Gastroesophageal sphincter (tissue), 4 donors: Measurements from ENCODE around the gene PRPF38B. TPM values are rescaled to one million over a fixed set of nuclear protein-coding genes. Genes with fewer than 3 reads are reported as not detected.

Source experiments
- ATAC-seq: fragments of 150-250 bp; one replicate; pipeline ENCODE4 v1.9.1; 2016; ENCODE audit warnings: mild to moderate bottlenecking, moderate library complexity
- H3K27ac ChIP-seq, 4 donors: fragments of 200-600 bp; sonication (generic) in 3 of 4; 1 replicate in 3 of 4; 2 replicates in 1 of 4; pipeline ENCODE4 v1.5.1; 2016 to 2019
- H3K27me3 ChIP-seq: fragments of 200-600 bp; sonication (generic); one replicate; pipeline ENCODE4 v1.5.1; 2019
- H3K36me3 ChIP-seq, 2 donors: fragments of 200-600 bp; sonication (generic); one replicate each; pipeline ENCODE4 v1.5.1; 2019; ENCODE audit warnings: control low read depth in 1 of 2
- H3K4me1 ChIP-seq, 3 donors: fragments of 200-600 bp; sonication (generic); 1 replicate in 2 of 3; 2 replicates in 1 of 3; pipeline ENCODE4 v1.5.1; 2016 to 2019; ENCODE audit warnings: control low read depth in 2 of 3
- H3K4me3 ChIP-seq, 2 donors: fragments of 200-600 bp; sonication (generic); one replicate each; pipeline ENCODE4 v1.5.1; 2019; ENCODE audit warnings: mild to moderate bottlenecking in 1 of 2, moderate library complexity in 1 of 2
- H3K9me3 ChIP-seq, 3 donors: fragments of 200-600 bp; sonication (generic); one replicate each; pipeline ENCODE4 v1.5.1; 2017 to 2019; ENCODE audit warnings: control low read depth in 2 of 3
- CTCF ChIP-seq, 4 experiments: fragments of 200-600 bp in 2 of 4; fragments of 450-650 bp in 2 of 4; sonication (generic) in 1 of 4; IDR thresholded peaks; one replicate each; pipeline ENCODE4 v1.5.1; 2017 to 2019; ENCODE audit warnings: antibody characterized with exemption in 4 of 4, mild to moderate bottlenecking in 2 of 4, moderate library complexity in 2 of 4
- EP300 ChIP-seq: sonication (generic); formaldehyde crosslinking; IDR thresholded peaks from one replicate; pipeline ENCODE4 v1.6.1; 2017; ENCODE audit warnings: antibody characterized with exemption, mild to moderate bottlenecking
- POLR2A ChIP-seq, 2 donors: fragments of 450-650 bp; IDR thresholded peaks; one replicate each; pipeline ENCODE4 v1.6.1; 2017; ENCODE audit warnings: antibody characterized with exemption in 2 of 2, mild to moderate bottlenecking in 2 of 2, moderate library complexity in 1 of 2
- POLR2AphosphoS5 ChIP-seq: sonication (generic); formaldehyde crosslinking; IDR thresholded peaks from one replicate; pipeline ENCODE4 v1.6.1; 2017; ENCODE audit warnings: antibody characterized with exemption
- WGBS, 2 donors: methylation state at CpG; one replicate each; pipeline ENCODE4 v1.1.5; 2018; ENCODE audit warnings: low coverage in 1 of 2; 5-methylcytosine and 5-hydroxymethylcytosine counted together
- total RNA-seq, 4 donors: library from RNA; depleted of rRNA; stranded (reverse); fragments of >200 nt; gene quantifications; one replicate each; pipeline ENCODE4 v1.1.0, GENCODE V29; 2016

Gene PRPF38B
- total RNA-seq, 4 donors from 2014 or later: 15.2 to 37.0 (median 24.5) TPM

DNA sequence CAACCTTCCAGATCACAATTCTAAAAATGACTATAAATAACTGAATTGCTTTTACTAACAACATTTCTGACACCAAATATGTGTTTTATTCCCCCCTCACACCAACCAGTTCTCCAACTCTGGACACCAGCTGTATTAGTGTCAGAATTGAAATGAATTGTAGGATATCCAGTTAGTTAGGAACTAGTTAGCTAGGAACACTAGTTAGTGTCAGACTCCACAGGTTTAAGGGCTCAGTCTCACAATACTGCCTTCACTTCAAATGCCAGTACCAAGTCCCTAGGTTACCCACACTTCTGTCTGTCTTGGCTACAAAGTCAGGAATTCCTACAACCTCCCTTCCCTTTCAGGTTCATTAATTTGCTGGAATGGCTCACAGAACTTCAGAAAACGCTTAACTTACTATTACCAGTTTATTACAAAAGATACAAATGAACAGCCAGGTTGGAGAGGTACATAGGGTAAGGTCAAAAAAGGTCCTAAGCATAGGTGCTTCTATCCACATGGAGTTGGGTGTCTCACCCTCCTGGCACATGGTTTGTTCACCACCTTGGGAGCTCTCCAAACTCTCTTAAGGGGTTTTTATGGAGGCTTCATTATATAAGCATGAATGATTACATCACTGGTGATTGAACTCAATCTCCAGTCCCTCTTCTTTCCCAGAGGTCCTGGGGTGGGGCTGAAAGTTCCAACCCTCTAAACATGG is 58.5 kb downstream of the PRPF38B start:
- TF ChIP-seq EP300 (no peak), CTCF (IDR thresholded peaks at IDR 0.05) (no peak), POLR2AphosphoS5 (no peak), POLR2A (IDR thresholded peaks at IDR 0.05) (no peak)
- Histone ChIP-seq H3K27me3 (no peaks in the 10 kb centered on the region), H3K27ac (no peak overlapping the region), H3K4me3 (no peak overlapping the region), H3K9me3 (no peaks in the 10 kb centered on the region), H3K4me1 (peaks cover 0 to 56% (median 10%) of the 10 kb centered on the region in 3 donors), H3K36me3 (peaks cover 6 to 19% of the 10 kb centered on the region in 2 donors)
- WGBS, 2 donors: 75 to 100% methylated on average over 1 of the region's 1 CpG
- no peak for ATAC-seq

Other genes with a start within 250 kb of the PRPF38B start
- not detected for gene NBPF6, start 242.0 kb upstream of the PRPF38B start, total RNA-seq
- 10 to 100 TPM; 11.6 to 23.8 (median 14.9) TPM for gene EEIG2, start 132.2 kb upstream of the PRPF38B start, total RNA-seq
- gene HENMT1, start 31.2 kb upstream of the PRPF38B start, total RNA-seq: 1 to 10 TPM; 2.5 to 3.6 (median 2.9) TPM
- gene FNDC7, start 20.6 kb downstream of the PRPF38B start, total RNA-seq: not detected
- 100 to 1,000 TPM in 1 of 4 donors, 10 to 100 TPM in 3; 55.8 to 154 (median 79.9) TPM for gene STXBP3, start 54.4 kb downstream of the PRPF38B start, total RNA-seq
- gene AKNAD1, start 164.8 kb downstream of the PRPF38B start, total RNA-seq: 1 to 10 TPM in 2 of 4 donors, under 1 TPM in 2; 0.27 to 2.5 (median 1.1) TPM
- 100 to 1,000 TPM in 1 of 4 donors, 10 to 100 TPM in 3; 39.4 to 106 (median 99.2) TPM for gene GPSM2, start 184.7 kb downstream of the PRPF38B start, total RNA-seq